GM18505 (cell line): ENCODE data around the gene RFC4.
A peak's percentile ranks its signal among the peaks of the same experiment; 100 is the strongest.

Experiments used
- ATAC-seq: cut with Tn5 transposase; IDR thresholded peaks from one replicate; pipeline ENCODE4 v1.9.1; 2021; ENCODE audit not compliant: unreplicated experiment
- POLR2A ChIP-seq: IDR thresholded peaks from 4 replicates; pipeline ENCODE4 v1.6.1; 2011; ENCODE audit warnings: borderline replicate concordance; ENCODE audit not compliant: insufficient read depth, insufficient read length; ENCODE audit errors: extremely low read depth

The RFC4 gene

GRCh38 chr3:186788482-186789370 lies 17.6 kb downstream of the RFC4 start:
- ATAC-seq, result no peak
- TF ChIP-seq POLR2A, result no peak

GRCh38 chr3:186787642-186788481 lies 18.4 kb downstream of the RFC4 start:
- no peak for ATAC-seq
- no peak for TF ChIP-seq POLR2A

- TF ChIP-seq POLR2A, result peak; percentile 23
These were observed 19.4 kb downstream of the RFC4 start for GRCh38 chr3:186786922-186787321.

GRCh38 chr3:186785495-186786018 lies 20.7 kb downstream of the RFC4 start:
- peak; percentile 4 for TF ChIP-seq POLR2A
- ATAC-seq, result no peak

More at GRCh38 chr3:186786922-186787321, 19.4 kb downstream of the RFC4 start:
- no peak for ATAC-seq

- peak; percentile 6 for TF ChIP-seq POLR2A
- ATAC-seq, result no peak
These were observed 21.3 kb downstream of the RFC4 start for GRCh38 chr3:186784820-186785494.

GRCh38 chr3:186783731-186784515 lies 22.4 kb downstream of the RFC4 start:
- TF ChIP-seq POLR2A, result no peak
- peak; percentile 59 for ATAC-seq

- peak; percentile 60 for ATAC-seq
- peak; percentile 100 for TF ChIP-seq POLR2A
These were observed 23.1 kb downstream of the RFC4 start, which contains the start of gene EIF4A2 for GRCh38 chr3:186783058-186783730. Gene EIF4A2, plus strand, starts transcription at chr3:186783577. Its CDS starts 34 bp downstream, at chr3:186783611.

GRCh38 chr3:186782542-186783057 lies 23.7 kb downstream of the RFC4 start:
- ATAC-seq, result peak; percentile 8
- TF ChIP-seq POLR2A, result no peak

- no peak for TF ChIP-seq POLR2A
- no peak for ATAC-seq
These were observed 27.1 kb downstream of the RFC4 start for GRCh38 chr3:186779204-186779603.

GRCh38 chr3:186775999-186776398 lies 30.3 kb downstream of the RFC4 start:
- ATAC-seq, result no peak
- no peak for TF ChIP-seq POLR2A

GRCh38 chr3:186772701-186773417 lies 33.4 kb downstream of the RFC4 start:
- peak; percentile 84 for TF ChIP-seq POLR2A
- peak; percentile 89 for ATAC-seq
